Keratinocyte (primary cell): ENCODE results near the gene CA12. TPM values are rescaled to one million over a fixed set of nuclear protein-coding genes. Genes with fewer than 3 reads are reported as not detected.

Experiments
- DNase-seq: peaks from one replicate; pipeline ENCODE4 v3.0.0-alpha.2; 2011; ENCODE audit warnings: low read depth, missing footprints, low spot score
- FAIRE-seq: peaks from 2 replicates; lab custom pipeline; 2011; peaks lifted over from hg19 to GRCh38; lab: Jason Lieb, UNC
- H2AFZ ChIP-seq: 2 replicates; pipeline ENCODE4 v1.6.0; 2012; ENCODE audit warnings: low read length, control low read depth, inconsistent platforms; ENCODE audit not compliant: control insufficient read depth
- H3K27ac ChIP-seq: 2 replicates; pipeline ENCODE4 v1.5.1; 2011; ENCODE audit warnings: low read length; ENCODE audit not compliant: control insufficient read depth, insufficient read depth
- H3K27me3 ChIP-seq: 3 replicates; pipeline ENCODE4 v1.6.0; 2011; ENCODE audit warnings: low read length; ENCODE audit not compliant: control insufficient read depth, insufficient read depth; ENCODE audit errors: extremely low read depth
- H3K36me3 ChIP-seq, 2 experiments: 2 replicates in 1 of 2; 3 replicates in 1 of 2; pipeline ENCODE4 v1.5.1; 2011; ENCODE audit warnings: low read length in 2 of 2, mild to moderate bottlenecking in 1 of 2; ENCODE audit not compliant: control insufficient read depth in 2 of 2, insufficient read depth in 2 of 2; ENCODE audit errors: extremely low read depth in 1 of 2
- H3K4me1 ChIP-seq: 3 replicates; pipeline ENCODE4 v1.5.1; 2011; ENCODE audit warnings: low read length; ENCODE audit not compliant: control insufficient read depth, insufficient read depth; ENCODE audit errors: extremely low read depth
- H3K4me2 ChIP-seq: 3 replicates; pipeline ENCODE4 v1.6.0; 2011; ENCODE audit warnings: low read depth, low read length; ENCODE audit not compliant: control insufficient read depth, insufficient read depth; ENCODE audit errors: extremely low read depth
- H3K4me3 ChIP-seq, 3 experiments: fragments of 200-600 bp in 1 of 3; sonication (generic) in 1 of 3; 2 replicates in 2 of 3; 3 replicates in 1 of 3; pipeline ENCODE4 v1.5.1; 2011 to 2016; ENCODE audit warnings: low read length in 3 of 3, mild to moderate bottlenecking in 3 of 3, control low read depth in 2 of 3, inconsistent platforms in 1 of 3, low read depth in 1 of 3, mixed read lengths in 1 of 3, mixed run types in 1 of 3, moderate library complexity in 1 of 3; ENCODE audit not compliant: control insufficient read depth in 2 of 3, insufficient read depth in 2 of 3; ENCODE audit errors: extremely low read depth in 1 of 3
- H3K79me2 ChIP-seq: 2 replicates; pipeline ENCODE4 v1.6.0; 2012; ENCODE audit warnings: low read length; ENCODE audit not compliant: control insufficient read depth, insufficient read depth
- H3K9ac ChIP-seq: 3 replicates; pipeline ENCODE4 v1.6.0; 2011; ENCODE audit warnings: low read length; ENCODE audit not compliant: control insufficient read depth, insufficient read depth; ENCODE audit errors: extremely low read depth
- H3K9me1 ChIP-seq: 3 replicates; pipeline ENCODE4 v1.6.0; 2011; ENCODE audit warnings: low read length; ENCODE audit not compliant: control insufficient read depth, insufficient read depth; ENCODE audit errors: extremely low read depth
- H3K9me3 ChIP-seq: 2 replicates; pipeline ENCODE4 v1.5.1; 2012; ENCODE audit warnings: low read depth, low read length; ENCODE audit not compliant: control insufficient read depth
- H4K20me1 ChIP-seq: 3 replicates; pipeline ENCODE4 v1.6.0; 2011; ENCODE audit warnings: low read length; ENCODE audit not compliant: control insufficient read depth, insufficient read depth; ENCODE audit errors: extremely low read depth
- CTCF ChIP-seq, 3 experiments: IDR thresholded peaks in 1 of 3; conservative IDR thresholded peaks in 1 of 3; optimal IDR thresholded peaks in 1 of 3; 2 replicates in 2 of 3; 3 replicates in 1 of 3; pipeline versions ENCODE3 to v1.5.1; 2011; ENCODE audit warnings: low read length in 3 of 3, mild to moderate bottlenecking in 3 of 3, moderate library complexity in 2 of 3, control low read depth in 1 of 3, inconsistent platforms in 1 of 3; ENCODE audit not compliant: insufficient read depth in 2 of 3; ENCODE audit errors: extremely low read depth in 1 of 3
- EZH2 ChIP-seq: IDR thresholded peaks from one replicate; pipeline ENCODE4 v1.6.1; 2012; ENCODE audit warnings: inconsistent platforms, mild to moderate bottlenecking, low read length, moderate library complexity
- dilution Hi-C: fragments of 300-500 bp; cut with MboI; formaldehyde crosslinking; loops from one replicate; pipeline ENCODE4 v1.7.0; 2020; ENCODE audit warnings: low sequenced_read_pairs; ENCODE audit not compliant: extremely low pct_ligation_motif_present
- polyA plus RNA-seq, 5 experiments: library from polyadenylated mRNA; depleted of rRNA in 3 of 5; stranded (reverse) in 3 of 5; stranded (forward) in 1 of 5; unstranded in 1 of 5; fragments of >200 nt; gene quantifications; 1 replicate in 1 of 5; 2 replicates in 3 of 5; 3 replicates in 1 of 5; pipeline versions ENCODE4 v1.2.1 to v1.2.3, GENCODE V29; 2011 to 2012; ENCODE audit warnings: missing spikeins in 2 of 5, low read depth in 1 of 5, low replicate concordance in 1 of 5

Gene CA12
- polyA plus RNA-seq, 1 donor (not counting 4 experiments of a cell fraction or from before 2014, with no cell fraction given): 158 TPM

DNA sequence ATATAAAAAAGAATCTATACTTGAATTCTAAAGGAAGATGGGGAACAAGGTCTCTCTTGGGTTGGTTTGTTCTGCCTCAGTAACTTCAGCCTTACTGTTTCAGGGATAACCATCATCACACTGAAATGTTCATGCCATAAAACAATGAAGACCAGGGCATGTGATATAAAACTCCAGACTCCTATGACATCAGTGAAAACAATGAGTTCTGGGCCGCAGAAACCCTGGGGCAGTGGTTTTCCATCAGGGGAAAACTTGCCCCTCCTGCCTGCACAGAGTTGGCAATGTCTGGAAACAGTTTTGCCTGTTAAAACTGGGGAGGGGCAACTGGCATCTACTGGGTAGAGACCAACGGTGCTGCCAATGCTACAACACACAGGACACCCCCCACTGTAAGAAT lies 46.8 kb downstream of the CA12 start:
- H3K9ac ChIP-seq: no peak overlapping the region
- TF ChIP-seq CTCF (optimal IDR thresholded peaks at IDR 0.05 in 1 of 3, IDR thresholded peaks at IDR 0.05 in 1 of 3, conservative IDR thresholded peaks at IDR 0.05 in 1 of 3; ENCODE audit: extremely low read depth in 1 of 3, insufficient read depth in 2 of 3, low read length in 3 of 3): no peak
- no peak overlapping the region for H2AFZ ChIP-seq
- no peaks in the 10 kb centered on the region for H3K27me3 ChIP-seq
- no peak overlapping the region for H3K27ac ChIP-seq
- no peaks in the 10 kb centered on the region for H3K9me3 ChIP-seq
- H3K9me1 ChIP-seq: peaks cover 4% of the 10 kb centered on the region
- H3K36me3 ChIP-seq: peaks cover 13 to 15% of the 10 kb centered on the region in 2 experiments
- peaks cover 53% of the 10 kb centered on the region for H3K4me1 ChIP-seq
- DNase-seq (no peak), FAIRE-seq (no peak)
- no peaks in the 10 kb centered on the region for H4K20me1 ChIP-seq
- dilution Hi-C loops: no loop called here
- H3K4me3 ChIP-seq: no peak overlapping the region
- no peaks in the 10 kb centered on the region for H3K79me2 ChIP-seq
- H3K4me2 ChIP-seq: no peak overlapping the region

- Histone ChIP-seq H2AFZ (no peak overlapping the region), H3K27ac (peak overlapping the region; percentile 50), H3K4me3 (no peak overlapping the region), H3K27me3 (no peaks in the 10 kb centered on the region), H3K9ac (no peak overlapping the region), H3K4me2 (peak overlapping the region; percentile 55), H3K36me3 (peaks cover 5 to 10% of the 10 kb centered on the region in 2 experiments), H3K9me3 (no peaks in the 10 kb centered on the region), H3K4me1 (peaks cover 31% of the 10 kb centered on the region), H4K20me1 (no peaks in the 10 kb centered on the region), H3K79me2 (no peaks in the 10 kb centered on the region), H3K9me1 (no peaks in the 10 kb centered on the region)
- peak; percentile 92 for FAIRE-seq
- no peak for TF ChIP-seq EZH2
- no peak for TF ChIP-seq CTCF (optimal IDR thresholded peaks at IDR 0.05 in 1 of 3, IDR thresholded peaks at IDR 0.05 in 1 of 3, conservative IDR thresholded peaks at IDR 0.05 in 1 of 3; ENCODE audit: extremely low read depth in 1 of 3, insufficient read depth in 2 of 3, low read length in 3 of 3)
- dilution Hi-C loops: no loop called here
- peak; percentile 65 for DNase-seq
These were observed 49.1 kb downstream of the CA12 start for GRCh38 chr15:63332367-63333124.
